ENCODE results near the gene NSD1. TPM values are rescaled to one million over a fixed set of nuclear protein-coding genes. Genes with fewer than 3 reads are reported as not detected.

NSD1 gene
- total RNA-seq, 2 experiments from 2014 or later, result 50.2 to 51.7 TPM

Other genes starting within 250 kb of the NSD1 start
- gene HK3, start 234.4 kb upstream of the NSD1 start, total RNA-seq, result not detected
- gene UIMC1, start 127.0 kb upstream of the NSD1 start, total RNA-seq, result 10 to 100 TPM; 53.4 to 54.6 TPM
- gene ZNF346, start 111.1 kb upstream of the NSD1 start, total RNA-seq, result 10 to 100 TPM; 13.4 to 15.1 TPM
- 1 to 10 TPM in 1 of 2 experiments, under 1 TPM in 1; 0.95 to 1.3 TPM for gene FGFR4, start 46.9 kb upstream of the NSD1 start, total RNA-seq
- 10 to 100 TPM; 10.9 to 13.2 TPM for gene RAB24, start 169.9 kb downstream of the NSD1 start, total RNA-seq
- 100 to 1,000 TPM; 253 to 254 TPM for gene PRELID1, start 170.0 kb downstream of the NSD1 start, total RNA-seq
- gene MXD3, start 178.1 kb downstream of the NSD1 start, total RNA-seq, result 10 to 100 TPM; 45.0 to 51.7 TPM
- gene LMAN2, start 217.9 kb downstream of the NSD1 start, total RNA-seq, result 10 to 100 TPM; 82.2 to 83.9 TPM
- gene RGS14, start 224.2 kb downstream of the NSD1 start, total RNA-seq, result 10 to 100 TPM; 34.6 to 39.2 TPM